Measurements from ENCODE around the gene CEL. TPM values are rescaled to one million over a fixed set of nuclear protein-coding genes. Genes with fewer than 3 reads are reported as not detected.
A peak's percentile ranks its signal among the peaks of the same experiment; 100 is the strongest.

CEL gene
- total RNA-seq, 2 experiments from 2014 or later, result 1.2 to 1.8 TPM

GRCh38 chr9:133119103-133119845 is 57.5 kb downstream of the CEL start:
- H3K4me3 ChIP-seq (ENCODE audit: low read depth, low read length, poor library complexity, severe bottlenecking), result no peak overlapping the region
- no peaks in the 10 kb centered on the region for H3K36me3 ChIP-seq (ENCODE audit: insufficient read depth, low read length)
- intact Hi-C loops (cut with micrococcal nuclease; ENCODE audit: unreplicated experiment), result no loop called here
- POLR2A ChIA-PET, result no interaction called here
- no peaks in the 10 kb centered on the region for H3K9me3 ChIP-seq (ENCODE audit: low read length)
- no peaks in the 10 kb centered on the region for H3K9me2 ChIP-seq (ENCODE audit: insufficient read depth, low read length)
- H3K27ac ChIP-seq (ENCODE audit: low read depth, low read length, poor library complexity, severe bottlenecking), result no peak overlapping the region
- TF ChIP-seq EZH2phosphoT487 (IDR thresholded peaks at IDR 0.05; ENCODE audit: borderline replicate concordance, low read depth, low read length) (no peak), CTCF (conservative IDR thresholded peaks at IDR 0.05; ENCODE audit: low read length) (no peak)
- H4K20me1 ChIP-seq (ENCODE audit: insufficient read depth, low read length), result peaks cover 6% of the 10 kb centered on the region; the same call in 1 of the 2 replicates
- BruUV-seq (replicated peaks), result no TSS peak
- H3K4me1 ChIP-seq (ENCODE audit: insufficient read depth, low read length, poor library complexity, severe bottlenecking), result peaks cover 19% of the 10 kb centered on the region
- H3K79me2 ChIP-seq (ENCODE audit: insufficient read depth, low read depth, low read length), result no peaks in the 10 kb centered on the region
- CTCF ChIA-PET (ENCODE audit: unreplicated experiment), result no interaction called here
- H2AFZ ChIP-seq (ENCODE audit: low read length), result no peak overlapping the region
- no peak overlapping the region for H3K4me2 ChIP-seq (ENCODE audit: low read length)
- DNase-seq (ENCODE audit: low spot score), result no peak

- H3K4me3 ChIP-seq (ENCODE audit: low read depth, low read length, poor library complexity, severe bottlenecking), result no peak overlapping the region
- intact Hi-C loops (cut with micrococcal nuclease; ENCODE audit: unreplicated experiment), result no loop called here
- no peaks in the 10 kb centered on the region for H3K79me2 ChIP-seq (ENCODE audit: insufficient read depth, low read depth, low read length)
- 0 out of 2 replicates have a peak overlapping the region, but pooled peaks have one; percentile 65 for H3K4me2 ChIP-seq (ENCODE audit: low read length)
- no peak overlapping the region for H2AFZ ChIP-seq (ENCODE audit: low read length)
- H3K27ac ChIP-seq (ENCODE audit: low read depth, low read length, poor library complexity, severe bottlenecking), result no peak overlapping the region
- peaks cover 13% of the 10 kb centered on the region for H3K4me1 ChIP-seq (ENCODE audit: insufficient read depth, low read length, poor library complexity, severe bottlenecking)
- ChIA-PET CTCF (ENCODE audit: unreplicated experiment) (no interaction called here), POLR2A (no interaction called here)
- H3K36me3 ChIP-seq (ENCODE audit: insufficient read depth, low read length), result no peaks in the 10 kb centered on the region
- no peak for TF ChIP-seq CTCF (conservative IDR thresholded peaks at IDR 0.05; ENCODE audit: low read length)
- TF ChIP-seq EZH2phosphoT487 (IDR thresholded peaks at IDR 0.05; ENCODE audit: borderline replicate concordance, low read depth, low read length), result no peak
- no peaks in the 10 kb centered on the region for H3K9me2 ChIP-seq (ENCODE audit: insufficient read depth, low read length)
- BruUV-seq (replicated peaks), result no TSS peak
- DNase-seq (ENCODE audit: low spot score), result no peak
- peaks cover 6% of the 10 kb centered on the region; the same call in 1 of the 2 replicates for H4K20me1 ChIP-seq (ENCODE audit: insufficient read depth, low read length)
- H3K9me3 ChIP-seq (ENCODE audit: low read length), result no peaks in the 10 kb centered on the region
Observed at GRCh38 chr9:133119846-133120500, 58.2 kb downstream of the CEL start.
